HG03571 (cell line): ENCODE data around the gene SUGCT.

Experiments used
- ATAC-seq: cut with Tn5 transposase; IDR thresholded peaks from one replicate; pipeline ENCODE4 v1.9.1; 2021; ENCODE audit not compliant: unreplicated experiment

SUGCT gene

DNA sequence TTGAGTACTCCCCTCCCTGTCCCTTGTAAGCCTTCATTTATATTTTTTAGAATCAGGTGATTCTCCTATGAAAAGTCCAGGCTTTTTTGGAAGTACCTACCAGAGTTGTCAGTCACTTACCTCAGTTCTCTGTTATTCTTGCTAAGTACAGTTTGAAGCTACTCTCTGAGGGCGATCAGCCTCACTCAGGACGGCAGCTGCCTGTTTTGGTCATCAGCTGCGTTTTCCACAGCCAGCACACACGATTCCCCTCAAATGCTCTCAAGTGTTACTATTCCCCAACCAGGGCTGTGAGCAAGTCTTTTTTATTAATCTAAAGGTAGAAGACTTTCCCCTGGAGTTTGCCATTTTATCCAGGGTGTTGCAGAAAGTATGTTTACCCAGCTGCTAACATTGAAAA, 328.6 kb downstream of the SUGCT start:
- no peak for ATAC-seq

DNA sequence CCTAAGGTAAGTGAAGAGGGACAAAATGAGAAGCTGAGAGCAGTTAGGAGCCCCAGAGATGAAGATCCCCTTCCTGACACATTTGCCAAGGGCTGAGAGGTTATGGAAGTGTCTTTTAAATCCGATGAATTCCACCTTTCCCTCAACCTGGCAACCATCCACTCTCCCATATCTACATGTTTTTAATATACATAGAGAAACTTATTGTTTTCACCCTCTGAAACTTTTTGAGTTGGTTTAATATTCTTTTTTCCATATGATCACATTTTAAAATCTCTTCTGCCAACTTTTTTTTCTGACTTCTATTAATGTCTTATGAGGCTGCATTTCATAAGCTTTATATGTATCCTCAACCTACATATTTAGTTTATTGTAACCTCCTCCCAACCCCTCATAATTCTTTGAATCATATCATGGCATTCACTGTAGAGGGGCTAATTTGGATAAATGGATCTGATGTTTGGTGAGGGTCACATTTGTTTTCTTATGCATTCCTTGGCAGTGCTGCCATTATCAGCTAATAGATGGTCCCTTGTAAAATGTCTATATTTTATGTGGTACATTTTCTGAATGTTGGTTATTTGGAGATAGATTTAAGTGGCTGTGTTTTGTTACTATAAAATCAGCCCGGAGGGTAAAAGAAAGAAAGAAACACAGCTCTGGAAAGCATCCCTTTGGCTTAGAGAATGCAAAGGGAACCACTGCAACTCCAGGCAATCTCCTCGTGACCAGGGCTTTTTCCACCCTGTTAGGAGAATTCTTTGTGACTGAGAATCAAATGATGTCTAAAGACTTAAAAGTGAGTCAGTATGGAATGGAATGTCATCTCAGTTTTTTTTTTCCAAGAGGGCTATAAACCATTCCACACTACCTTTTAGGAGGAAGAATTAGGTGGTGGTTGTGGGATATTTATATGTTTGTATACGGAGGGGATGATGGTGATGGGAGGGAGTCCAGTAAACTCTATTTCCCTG, 334.4 kb downstream of the SUGCT start:
- no peak for ATAC-seq

DNA sequence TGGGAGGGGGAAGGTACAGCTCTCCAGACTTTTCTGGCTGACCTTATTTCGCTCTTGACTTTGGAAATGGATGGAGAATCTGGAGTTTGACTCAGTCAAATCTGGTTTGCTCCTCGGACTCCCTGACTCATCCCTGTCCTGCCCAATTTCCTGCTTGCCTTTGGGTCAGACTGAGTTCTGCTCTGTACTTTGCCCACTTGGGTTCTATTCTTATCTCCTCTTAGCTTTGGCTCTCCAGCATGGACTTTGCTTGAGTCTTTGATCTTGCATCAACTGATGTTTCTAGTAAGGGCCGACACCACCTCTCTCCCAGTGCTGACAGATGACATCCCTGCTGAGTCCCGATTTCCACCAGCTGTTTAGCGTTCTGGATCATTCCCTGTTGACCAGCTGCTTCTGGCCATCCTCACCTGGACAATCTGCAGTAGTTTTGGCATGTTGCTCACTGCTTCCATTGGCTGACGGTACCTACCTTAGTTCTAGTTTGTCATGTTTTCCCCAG, 335.3 kb downstream of the SUGCT start:
- no peak for ATAC-seq

DNA sequence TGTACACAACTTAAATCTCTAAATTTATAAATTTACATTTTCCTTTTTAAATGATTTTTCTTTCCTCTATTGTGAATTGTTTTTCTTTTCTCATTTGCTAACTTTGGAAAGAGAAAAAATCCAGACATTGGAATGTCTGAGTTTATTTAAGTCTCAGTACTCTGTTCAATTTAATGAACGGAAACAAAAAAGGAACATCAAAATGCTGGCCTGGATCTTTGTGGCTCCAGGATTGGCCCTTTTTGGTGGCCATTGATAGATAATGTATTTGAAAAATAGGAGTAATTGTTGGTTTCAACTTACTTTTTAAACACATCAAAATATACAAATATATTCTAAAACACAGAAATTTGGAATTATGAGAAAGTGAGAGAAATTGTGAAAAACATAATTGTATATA, 336.0 kb downstream of the SUGCT start:
- ATAC-seq, result no peak

DNA sequence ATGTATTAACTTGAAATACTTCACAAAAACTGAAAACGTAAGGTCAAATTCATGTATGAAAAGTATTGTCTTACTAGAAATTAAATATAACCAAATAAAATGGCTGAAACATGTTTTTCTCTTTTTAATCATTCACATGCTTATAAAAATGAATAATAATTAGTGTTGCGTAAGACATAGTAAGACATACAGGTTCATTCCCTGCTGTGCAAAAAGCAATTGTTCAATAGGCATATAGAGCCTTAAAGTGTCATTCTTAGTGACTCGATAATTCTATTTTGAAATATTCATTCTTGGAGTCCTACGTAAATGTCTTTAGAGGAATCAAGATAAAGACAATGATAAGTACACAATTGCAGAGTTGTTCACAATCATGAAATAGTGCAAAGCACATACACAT, 337.1 kb downstream of the SUGCT start:
- ATAC-seq, result no peak

DNA sequence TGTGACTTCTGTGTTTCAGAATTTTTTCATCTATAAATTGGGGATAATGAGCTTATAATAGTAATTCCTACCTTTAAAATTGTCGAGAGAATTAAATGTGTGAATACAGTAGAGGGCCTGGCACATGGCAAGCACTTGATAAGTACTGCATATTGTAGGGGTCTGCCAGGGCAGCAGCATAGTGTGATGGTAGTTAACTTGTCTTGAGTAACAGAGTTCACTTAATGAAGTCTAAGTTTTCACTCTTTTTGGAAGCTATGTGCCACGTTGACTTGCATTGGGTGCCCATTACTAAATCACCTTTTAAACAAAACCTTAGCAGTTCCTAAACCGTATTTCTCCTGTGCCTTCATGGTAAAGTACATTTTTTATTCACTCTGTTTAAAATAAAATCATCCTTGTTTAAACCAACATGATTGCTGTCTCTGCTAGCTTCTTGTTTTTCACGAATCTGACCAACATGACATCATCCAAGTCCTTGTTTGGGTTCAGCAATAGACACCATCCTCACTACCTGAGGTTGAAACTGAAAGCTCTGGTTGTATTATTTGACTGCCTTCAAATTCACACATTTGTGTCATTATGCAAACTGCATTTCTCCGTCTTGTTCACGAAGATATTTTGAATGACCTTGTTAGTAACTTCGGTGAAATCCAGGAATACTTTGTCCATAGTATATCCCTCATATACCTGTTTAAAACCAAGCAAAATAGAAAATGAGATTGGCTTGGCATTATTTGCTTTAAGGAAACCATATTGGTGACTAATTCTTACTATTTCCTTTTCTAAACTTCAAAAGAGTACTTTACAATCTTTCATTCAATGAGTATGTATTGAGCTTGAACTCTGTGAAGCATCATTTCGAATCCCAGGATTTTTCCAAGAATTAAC, 340.2 kb downstream of the SUGCT start:
- peak; percentile 90 for ATAC-seq

DNA sequence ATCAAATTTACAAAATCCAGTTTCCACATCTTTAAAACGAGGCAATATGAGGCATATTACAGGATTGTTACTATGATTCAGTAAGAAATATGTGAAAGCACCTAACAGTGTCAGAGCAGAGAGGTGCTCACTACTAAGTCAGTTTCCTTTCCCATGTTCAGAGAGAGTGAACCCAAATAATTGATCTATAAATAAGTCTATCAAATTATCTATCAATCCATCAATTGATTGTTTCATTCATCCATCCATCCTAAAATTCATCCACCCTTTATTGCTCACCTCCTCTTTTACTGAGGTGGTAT, 340.8 kb downstream of the SUGCT start:
- no peak for ATAC-seq

DNA sequence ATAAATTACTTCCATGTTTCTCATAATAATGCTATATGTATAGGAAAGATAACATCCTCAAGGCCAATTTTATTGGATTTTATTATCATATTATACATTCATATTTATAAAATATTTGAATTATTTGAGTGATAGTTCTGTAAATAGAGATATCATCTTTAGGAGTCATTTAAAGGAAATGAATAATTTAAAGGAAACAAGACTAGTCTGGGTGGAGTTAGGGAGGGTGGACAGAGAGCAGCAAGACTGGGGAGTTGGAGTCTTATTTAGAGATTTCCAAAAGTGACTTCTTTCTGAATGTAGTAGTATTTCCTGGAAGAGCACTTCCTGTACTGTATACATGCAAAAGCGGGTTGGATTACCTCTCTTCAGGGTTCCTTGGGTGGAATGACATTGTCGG, 342.3 kb downstream of the SUGCT start:
- no peak for ATAC-seq

DNA sequence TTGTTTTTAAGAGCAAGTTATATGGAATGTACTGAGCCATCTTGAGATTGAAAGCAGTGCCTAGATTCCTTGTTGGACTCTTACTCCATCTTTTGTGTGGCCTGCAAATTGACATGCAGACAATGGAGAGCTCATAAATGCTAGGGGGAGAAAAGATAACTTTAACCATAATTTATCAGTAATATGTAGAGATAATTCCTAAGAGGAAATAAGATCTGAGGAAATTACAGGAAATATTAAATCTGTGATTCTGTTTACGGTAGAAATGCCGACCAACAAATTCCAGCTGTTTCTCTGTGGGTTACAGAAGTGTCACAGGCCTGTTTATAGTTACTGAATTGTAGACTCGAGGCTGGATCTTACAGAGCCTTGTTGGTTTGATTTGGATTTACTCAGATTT, 348.0 kb downstream of the SUGCT start:
- no peak for ATAC-seq

DNA sequence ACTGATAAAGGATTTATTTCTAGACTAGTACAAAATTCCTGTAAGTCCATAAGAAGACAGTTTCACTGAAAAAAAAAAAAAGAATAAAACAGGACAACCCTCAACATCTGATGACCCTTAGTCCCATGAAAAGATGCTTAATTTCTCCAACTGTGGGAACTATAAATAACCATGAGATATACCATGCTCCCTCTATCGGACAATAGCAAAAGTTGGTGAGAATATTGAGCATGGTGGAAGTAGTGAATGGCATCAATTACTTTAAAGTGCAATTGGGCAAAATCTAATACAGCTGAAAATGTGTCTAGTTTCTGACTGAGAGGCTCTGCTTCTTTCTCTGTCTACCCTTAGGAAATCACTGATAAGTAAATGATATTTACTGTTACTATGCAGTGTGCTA, 348.8 kb downstream of the SUGCT start:
- no peak for ATAC-seq

DNA sequence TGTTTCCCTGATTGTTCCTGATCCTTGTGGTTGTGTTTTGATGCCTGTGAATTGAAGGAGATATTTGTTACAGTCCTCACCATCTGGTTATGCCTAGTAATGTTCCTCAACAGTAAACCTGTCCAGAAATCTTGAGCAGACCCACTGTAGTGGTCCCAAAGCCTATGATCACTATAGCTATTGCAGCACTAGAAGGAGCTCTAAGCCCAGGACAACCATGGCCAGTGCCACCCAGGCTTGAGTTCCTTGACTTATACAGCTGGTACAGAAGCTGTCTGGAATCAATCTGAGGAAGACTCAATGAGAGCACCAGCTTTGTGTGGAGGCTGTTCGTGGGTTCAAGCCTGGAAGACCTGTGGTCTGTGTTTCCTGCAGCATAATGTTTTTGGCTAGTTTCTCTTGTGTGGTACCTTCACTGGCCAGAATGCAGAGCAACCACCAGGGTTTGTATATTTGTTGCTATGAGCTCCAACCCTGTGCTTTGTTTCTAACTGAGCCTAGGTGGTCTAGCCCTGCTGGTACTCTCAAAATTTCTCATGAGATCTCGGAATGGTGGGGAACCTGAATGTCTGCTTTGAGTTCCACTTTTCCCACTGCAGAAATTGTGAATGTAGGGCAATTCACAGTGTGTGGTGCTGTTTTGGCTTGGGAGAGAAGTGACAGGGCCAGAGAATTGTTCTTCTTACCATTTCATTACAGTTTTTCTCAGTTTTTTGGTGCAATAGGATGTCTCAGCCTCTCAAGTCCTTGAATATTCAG, 355.2 kb downstream of the SUGCT start:
- no peak for ATAC-seq

DNA sequence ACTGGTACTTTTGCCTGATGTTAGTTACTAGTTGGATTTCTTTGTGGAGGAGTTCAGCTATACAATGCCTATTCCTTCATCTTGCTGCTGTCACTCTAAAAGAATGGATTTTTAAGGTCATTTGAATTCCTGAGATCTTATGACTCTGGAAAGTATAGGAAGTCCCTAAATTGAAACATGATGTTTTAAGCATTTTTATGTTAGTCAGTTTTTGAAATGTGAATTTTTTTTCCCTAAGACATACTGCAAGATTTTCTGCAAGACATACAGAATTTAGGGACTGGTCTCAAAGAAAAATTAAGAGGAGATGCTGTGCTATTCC, 355.8 kb downstream of the SUGCT start:
- no peak for ATAC-seq

DNA sequence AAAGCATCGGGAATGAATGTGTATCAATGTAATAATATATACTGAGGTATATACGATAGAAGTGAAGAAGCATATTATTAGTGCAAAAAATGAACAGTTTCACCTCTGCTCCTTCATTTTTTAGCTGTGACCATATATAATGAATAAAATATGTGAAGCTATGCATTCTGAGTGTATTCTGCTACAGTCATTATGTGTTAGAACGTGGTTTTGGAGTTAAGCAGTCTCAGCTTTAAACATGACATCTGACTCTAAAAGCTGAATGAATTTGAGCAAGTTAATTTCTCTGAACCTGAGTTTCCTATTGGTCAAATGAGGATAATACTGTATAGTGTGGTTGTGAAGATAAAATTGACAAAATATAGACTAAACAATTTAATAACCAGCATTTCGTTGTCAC, 358.1 kb downstream of the SUGCT start:
- no peak for ATAC-seq

DNA sequence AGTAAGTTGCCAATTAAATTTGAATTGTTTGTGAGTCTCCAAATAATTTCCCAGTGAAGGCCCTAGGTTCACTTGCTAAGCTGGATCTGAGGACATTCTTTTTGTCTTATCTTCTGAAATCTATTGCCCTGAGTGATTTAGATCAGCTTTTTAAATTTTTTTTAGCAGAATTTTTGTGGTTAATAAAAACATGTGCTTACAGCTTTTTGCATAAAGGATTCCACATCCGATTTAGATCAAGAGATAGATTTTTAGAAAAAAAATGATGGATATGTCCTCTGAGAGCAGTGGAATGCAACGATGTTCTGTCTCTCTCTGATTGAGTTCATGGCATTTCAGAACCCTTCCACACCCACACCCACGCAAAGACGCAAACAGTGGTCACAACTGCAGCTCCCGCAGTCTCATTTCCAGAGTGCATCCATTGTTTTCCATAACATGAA, 358.8 kb downstream of the SUGCT start:
- ATAC-seq, result no peak

DNA sequence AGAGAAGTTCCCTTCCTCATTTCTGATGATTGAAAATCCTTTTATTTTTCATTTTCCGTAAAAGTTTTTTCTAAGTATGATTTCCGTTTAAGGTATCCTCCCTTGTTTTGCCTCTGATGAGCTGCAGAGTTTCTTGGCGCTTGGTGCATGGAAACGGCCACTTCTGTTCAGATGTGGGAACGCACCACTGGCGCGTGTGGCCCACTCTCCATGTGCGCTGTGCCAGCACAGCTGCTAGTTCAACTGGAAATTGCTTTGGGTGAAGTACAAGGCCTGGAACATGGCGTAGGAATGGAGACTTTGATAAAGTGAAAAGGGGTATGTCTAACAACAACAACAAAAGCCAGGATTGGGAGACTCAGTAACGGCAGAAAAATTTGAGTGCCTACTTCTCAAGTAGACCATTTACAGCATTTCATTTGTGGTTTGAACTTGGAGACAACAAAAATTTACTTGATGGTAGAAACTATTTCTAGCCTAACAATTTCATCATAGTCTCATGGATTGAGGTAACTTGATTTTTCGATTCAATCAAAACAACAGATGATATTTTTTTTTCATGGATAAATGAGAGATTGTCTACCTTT, 364.2 kb downstream of the SUGCT start:
- no peak for ATAC-seq

DNA sequence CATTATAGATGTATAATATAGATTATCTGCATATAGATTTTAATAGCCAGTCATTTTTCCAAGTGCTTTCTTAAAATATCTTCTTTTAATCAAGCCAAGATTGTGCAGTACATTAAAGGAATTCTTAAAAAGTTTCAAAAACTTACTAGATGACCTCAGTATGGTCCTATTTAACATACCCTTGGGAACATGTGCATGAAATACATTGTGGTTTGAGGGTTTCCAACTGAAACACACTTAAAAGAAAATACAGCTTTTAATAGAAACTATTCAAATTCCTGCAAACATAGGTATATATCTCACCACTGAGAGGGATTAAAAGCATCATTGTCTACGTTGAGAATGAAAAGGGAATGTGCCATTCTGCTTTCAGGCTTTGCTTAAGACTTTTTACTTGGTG, 364.9 kb downstream of the SUGCT start:
- ATAC-seq, result no peak

DNA sequence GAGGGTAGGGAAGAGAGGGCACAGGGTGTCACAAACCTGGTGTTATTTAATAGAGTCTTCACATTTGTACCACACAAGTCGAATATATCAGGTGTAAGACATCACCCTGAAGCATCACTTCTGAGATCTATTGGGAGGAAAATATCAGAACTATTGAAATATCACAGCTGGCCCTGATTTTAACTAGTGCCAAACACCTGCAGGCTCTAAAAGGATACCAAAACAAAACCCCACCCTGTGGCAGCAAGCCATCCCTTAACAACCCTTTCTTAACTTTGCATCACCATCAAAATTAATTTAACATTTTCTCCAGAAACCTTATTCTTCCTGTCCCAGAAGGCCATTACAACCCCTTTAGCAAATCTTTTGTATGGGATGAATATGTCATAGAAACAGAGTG, 365.4 kb downstream of the SUGCT start:
- ATAC-seq, result no peak

DNA sequence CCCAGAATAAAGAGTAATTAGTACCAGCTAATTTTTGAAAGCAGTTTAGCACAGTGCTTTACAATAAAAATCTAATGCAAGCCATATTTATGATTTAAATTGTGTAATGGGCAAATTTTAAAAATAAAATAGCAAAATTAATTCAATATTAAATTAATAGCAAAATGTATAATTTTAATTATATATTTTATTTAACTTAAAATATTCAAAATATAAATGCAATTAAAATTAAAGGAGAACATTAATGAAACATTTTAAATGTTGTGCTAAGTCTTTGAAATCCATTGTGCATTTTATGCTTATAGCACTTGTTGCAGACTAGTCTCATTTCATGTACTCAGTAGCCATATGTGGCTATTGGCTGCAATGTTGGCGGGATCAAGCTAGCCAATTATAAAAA, 367.6 kb downstream of the SUGCT start:
- ATAC-seq, result no peak

DNA sequence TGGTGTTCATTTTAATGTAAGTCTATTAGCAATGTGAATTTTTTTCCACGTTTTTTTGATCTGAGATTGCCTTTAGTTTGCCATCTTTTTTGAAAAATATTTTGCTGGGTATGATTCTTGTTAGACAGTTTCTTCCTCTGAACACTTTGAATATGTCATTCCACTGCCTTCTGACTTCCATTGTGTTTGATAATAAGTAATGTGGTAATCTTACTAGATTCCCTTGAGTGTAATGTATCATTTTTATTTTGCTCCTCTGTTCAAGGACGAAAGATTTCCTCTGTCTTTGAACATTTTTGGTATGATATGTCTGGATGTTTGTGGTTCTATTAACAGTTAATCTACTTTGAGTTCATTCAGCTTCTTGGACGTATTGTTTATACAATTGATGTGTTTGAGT, 371.4 kb downstream of the SUGCT start:
- ATAC-seq, result no peak

DNA sequence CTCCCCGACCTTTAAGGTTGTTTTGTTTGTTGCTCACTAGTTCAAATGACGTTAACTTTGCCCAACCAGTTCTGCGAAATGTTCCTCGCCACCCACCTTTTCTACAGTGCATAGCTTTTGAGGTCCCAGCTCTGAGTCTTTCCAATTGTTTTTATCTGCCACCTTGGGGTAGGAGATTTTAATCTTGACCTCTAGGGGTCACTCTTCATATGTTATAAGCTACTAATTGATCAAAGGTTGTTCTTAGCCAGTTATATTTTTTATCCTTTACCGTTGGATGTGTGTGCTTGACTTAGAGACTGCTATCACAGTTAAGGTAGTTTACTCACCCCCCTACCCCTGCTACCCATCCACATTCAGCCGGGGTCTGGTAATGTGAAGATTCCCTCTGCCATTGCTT, 372.4 kb downstream of the SUGCT start:
- ATAC-seq, result no peak
